HCT116 (cell line): Measurements from ENCODE around the gene NCAPD3. TPM values are rescaled to one million over a fixed set of nuclear protein-coding genes. Genes with fewer than 3 reads are reported as not detected.

ENCODE experiments used
- ATAC-seq: fragments of 200-7000 bp; cut with Tn5 transposase; 2 replicates; pipeline ENCODE4 v1.9.1; 2020; ENCODE audit warnings: mild to moderate bottlenecking, moderate library complexity
- BruUV-seq: library from RNA; stranded (reverse); fragments of 400-500 nt; replicated peaks from 2 replicates; lab custom pipeline; 2021; lab: Mats Ljungman, UMichigan
- CTCF ChIA-PET: fragments of 300-600 bp; sonication (Branson Sonifier 250); formaldehyde crosslinking; loops from one replicate; lab custom pipeline; 2021; ENCODE audit warnings: antibody characterized with exemption; lab: Charles Lee
- POLR2A ChIA-PET: fragments of 300-600, 350-600 bp; sonication (Branson Sonifier 250); formaldehyde crosslinking; loops from one replicate; lab custom pipeline; 2021; ENCODE audit warnings: antibody characterized with exemption; lab: Charles Lee
- RAD21 ChIA-PET, 2 experiments: fragments of 300-600 bp; sonication (Branson Sonifier 250); formaldehyde crosslinking; loops; one replicate each; lab custom pipeline; 2023; ENCODE audit warnings: low total read pairs in 2 of 2; ENCODE audit not compliant: uncharacterized antibody in 2 of 2, unreplicated experiment in 2 of 2, low non-redundant PET in 1 of 2; lab: Charles Lee
- DNase-seq: peaks from one replicate; pipeline ENCODE4 v3.0.0-alpha.2; 2010; ENCODE audit warnings: low read depth, low spot score
- H2AFZ ChIP-seq: fragments of 200-600 bp; shearing (Covaris generic), sonication (generic); 2 replicates; pipeline ENCODE4 v1.6.1; 2017; ENCODE audit warnings: low read depth, mixed run types, mixed read lengths, antibody characterized with exemption, low read length; ENCODE audit not compliant: poor library complexity, severe bottlenecking
- H3K27ac ChIP-seq: 2 replicates; pipeline ENCODE4 v1.5.1; 2012; ENCODE audit warnings: low read depth, low read length
- H3K27me3 ChIP-seq: fragments of 200-600 bp; sonication (generic); 2 replicates; pipeline ENCODE4 v1.6.1; 2016; ENCODE audit warnings: mixed run types, low read length, mixed read lengths; ENCODE audit not compliant: insufficient read depth
- H3K36me3 ChIP-seq, 2 experiments: fragments of 200-500 bp in 1 of 2; fragments of 200-600 bp in 1 of 2; sonication (Bioruptor generic) in 1 of 2; sonication (generic) in 1 of 2; 2 replicates each; pipeline versions ENCODE4 v1.5.1 to v1.6.1; 2014 to 2016; ENCODE audit warnings: low read length in 2 of 2, inconsistent platforms in 1 of 2, mixed read lengths in 1 of 2, mixed run types in 1 of 2; ENCODE audit not compliant: insufficient read depth in 2 of 2, control insufficient read depth in 1 of 2
- H3K4me1 ChIP-seq, 2 experiments: fragments of 200-600 bp in 1 of 2; sonication (generic) in 1 of 2; 2 replicates each; pipeline versions ENCODE4 v1.5.1 to v1.6.1; 2012 to 2017; ENCODE audit warnings: low read length in 2 of 2, inconsistent platforms in 1 of 2, mild to moderate bottlenecking in 1 of 2, mixed read lengths in 1 of 2, mixed run types in 1 of 2, moderate library complexity in 1 of 2; ENCODE audit not compliant: insufficient read depth in 2 of 2, control insufficient read depth in 1 of 2
- H3K4me2 ChIP-seq: fragments of 200-600 bp; sonication (generic); 2 replicates; pipeline ENCODE4 v1.6.1; 2017; ENCODE audit warnings: mixed run types, low read length, mixed read lengths
- H3K4me3 ChIP-seq, 2 experiments: fragments of 200-600 bp in 1 of 2; sonication (generic) in 1 of 2; replicated peaks in 1 of 2; 2 replicates each; pipeline ENCODE4 v1.5.1; 2011 to 2016; ENCODE audit warnings: low read length in 2 of 2, control low read depth in 1 of 2, low read depth in 1 of 2, mild to moderate bottlenecking in 1 of 2, mixed read lengths in 1 of 2, mixed run types in 1 of 2
- H3K79me2 ChIP-seq: fragments of 200-600 bp; sonication (generic); 2 replicates; pipeline ENCODE4 v1.6.1; 2017; ENCODE audit warnings: mild to moderate bottlenecking, mixed run types, low read length, moderate library complexity, mixed read lengths; ENCODE audit not compliant: insufficient read depth
- H3K9ac ChIP-seq: fragments of 200-600 bp; sonication (generic); 2 replicates; pipeline ENCODE4 v1.6.1; 2016; ENCODE audit warnings: low read length, mixed read lengths
- H3K9me2 ChIP-seq: fragments of 200-600 bp; sonication (generic), shearing (Covaris generic); 2 replicates; pipeline ENCODE4 v1.6.1; 2017; ENCODE audit warnings: mixed run types, mild to moderate bottlenecking, moderate library complexity; ENCODE audit not compliant: insufficient read depth
- H3K9me3 ChIP-seq, 2 experiments: fragments of 200-500 bp in 1 of 2; fragments of 200-600 bp in 1 of 2; sonication (Bioruptor generic) in 1 of 2; sonication (generic) in 1 of 2; 2 replicates each; pipeline ENCODE4 v1.6.1; 2014 to 2017; ENCODE audit warnings: low read length in 2 of 2, mixed read lengths in 2 of 2, inconsistent platforms in 1 of 2, low read depth in 1 of 2, mild to moderate bottlenecking in 1 of 2, mixed run types in 1 of 2, moderate library complexity in 1 of 2; ENCODE audit not compliant: control insufficient read depth in 1 of 2, insufficient read depth in 1 of 2
- H4K20me1 ChIP-seq: fragments of 200-600 bp; sonication (generic), shearing (Covaris generic); 2 replicates; pipeline ENCODE4 v1.6.1; 2017; ENCODE audit warnings: mixed run types, mild to moderate bottlenecking, moderate library complexity; ENCODE audit not compliant: insufficient read depth
- ELF1 ChIP-seq: IDR thresholded peaks from 2 replicates; pipeline ENCODE4 v1.6.1; 2012; ENCODE audit warnings: low read depth, borderline replicate concordance
- EZH2phosphoT487 ChIP-seq: fragments of 200-600 bp; IDR thresholded peaks from 2 replicates; pipeline ENCODE4 v1.6.1; 2018; ENCODE audit warnings: antibody characterized with exemption, borderline replicate concordance
- RAD21 ChIP-seq: IDR thresholded peaks from 2 replicates; pipeline ENCODE4 v1.6.1; 2012; ENCODE audit warnings: low read depth, mild to moderate bottlenecking
- intact Hi-C: fragments of 100-400 bp; cut with micrococcal nuclease; formaldehyde crosslinking; loops from 2 replicates; pipeline ENCODE4 v1.10.0; 2022
- total RNA-seq: library from RNA; stranded (reverse); gene quantifications from one replicate; pipeline ENCODE4 v1.2.1, GENCODE V29; 2021; ENCODE audit not compliant: unreplicated experiment
- TF ChIP-seq, protein P1 (sequence below): IDR thresholded peaks from 2 replicates; pipeline ENCODE4 v1.6.1; 2012

Gene NCAPD3
- total RNA-seq, 1 experiment from 2014 or later: 71.0 TPM

GRCh38 chr11:134170177-134170918 lies 53.4 kb downstream of the NCAPD3 start:
- ChIA-PET POLR2A (no interaction called here), CTCF (no interaction called here), RAD21 (no interaction called here)
- H4K20me1 ChIP-seq: no peaks in the 10 kb centered on the region
- no peaks in the 10 kb centered on the region for H3K9me3 ChIP-seq
- H3K27ac ChIP-seq: no peak overlapping the region
- H2AFZ ChIP-seq: no peak overlapping the region
- H3K9me2 ChIP-seq: no peaks in the 10 kb centered on the region
- no peak for TF ChIP-seq ELF1
- TF ChIP-seq, all 23 proteins: peak for 0
- ATAC-seq: no peak
- H3K36me3 ChIP-seq: peaks cover 21 to 43% of the 10 kb centered on the region in 2 experiments
- no peak for DNase-seq
- intact Hi-C loops: no loop called here
- no peaks in the 10 kb centered on the region for H3K79me2 ChIP-seq
- BruUV-seq: no TSS peak
- no peaks in the 10 kb centered on the region for H3K4me1 ChIP-seq
- H3K4me2 ChIP-seq: no peak overlapping the region
- no peak overlapping the region for H3K4me3 ChIP-seq
- no peak overlapping the region for H3K9ac ChIP-seq
- H3K27me3 ChIP-seq: no peaks in the 10 kb centered on the region

DNA sequence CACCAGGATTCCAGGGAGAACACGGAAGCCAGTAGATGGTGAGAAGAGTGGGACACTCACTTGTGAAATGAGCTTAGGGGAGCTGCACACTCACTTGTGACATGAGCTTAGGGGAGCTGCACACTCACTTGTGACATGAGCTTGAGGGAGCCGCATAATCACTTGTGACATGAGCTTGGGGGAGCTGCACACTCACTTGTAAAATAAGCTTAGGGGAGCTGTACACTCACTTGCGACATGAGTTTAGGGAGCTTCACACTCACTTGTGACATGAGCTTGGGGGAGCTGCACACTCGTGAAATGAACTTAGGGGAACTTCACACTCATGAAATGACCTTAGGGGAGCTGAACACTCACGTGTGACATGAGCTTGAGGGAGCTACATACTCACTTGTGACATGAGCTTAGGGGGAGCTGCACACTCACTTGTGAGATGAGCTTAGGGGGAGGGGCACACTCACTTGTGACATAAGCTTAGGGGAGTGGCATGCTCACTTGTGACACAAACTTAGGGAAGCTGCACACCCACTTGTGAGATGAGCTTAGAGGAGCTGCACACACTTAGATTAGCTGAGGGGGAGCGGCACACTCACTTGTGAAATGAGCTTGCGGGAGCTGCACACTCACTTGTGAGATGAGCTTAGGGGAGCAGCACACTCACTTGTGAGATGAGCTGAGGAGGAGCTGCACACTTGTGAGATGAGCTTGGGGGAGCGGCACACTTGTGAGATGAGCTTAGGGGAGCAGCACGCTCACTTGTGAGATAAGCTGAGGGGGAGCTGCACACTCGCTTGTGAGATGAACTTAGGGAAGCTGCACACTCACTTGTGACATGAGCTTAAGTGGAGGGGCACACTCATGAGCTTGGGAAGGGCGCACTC lies 59.0 kb downstream of the NCAPD3 start:
- no peak for ATAC-seq
- H3K27ac ChIP-seq: no peak overlapping the region
- TF ChIP-seq EZH2phosphoT487 (no peak), RAD21 (no peak)
- TF ChIP-seq, protein P1, sequence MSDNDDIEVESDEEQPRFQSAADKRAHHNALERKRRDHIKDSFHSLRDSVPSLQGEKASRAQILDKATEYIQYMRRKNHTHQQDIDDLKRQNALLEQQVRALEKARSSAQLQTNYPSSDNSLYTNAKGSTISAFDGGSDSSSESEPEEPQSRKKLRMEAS: no peak
- no peak overlapping the region for H2AFZ ChIP-seq
- no peak overlapping the region for H3K9ac ChIP-seq
- ChIA-PET RAD21 (no interaction called here), POLR2A (no interaction called here), CTCF (interaction anchor here (1.1 kb wide), 1 partner anchor 10 kb away, joined by 3 read pairs; no protein-coding TSS in a partner anchor)
- H3K79me2 ChIP-seq: no peaks in the 10 kb centered on the region
- no peaks in the 10 kb centered on the region for H3K4me1 ChIP-seq
- no peak for DNase-seq
- no peaks in the 10 kb centered on the region for H4K20me1 ChIP-seq
- intact Hi-C loops: no loop called here
- H3K4me2 ChIP-seq: no peak overlapping the region
- H3K4me3 ChIP-seq: no peak overlapping the region
- peaks cover 34 to 61% of the 10 kb centered on the region in 2 experiments for H3K36me3 ChIP-seq
- no peaks in the 10 kb centered on the region for H3K27me3 ChIP-seq
- no TSS peak for BruUV-seq
- no peaks in the 10 kb centered on the region for H3K9me3 ChIP-seq
- H3K9me2 ChIP-seq: no peaks in the 10 kb centered on the region
